ENCODE data around the gene IGSF21. TPM values are rescaled to one million over a fixed set of nuclear protein-coding genes. Genes with fewer than 3 reads are reported as not detected.

IGSF21 gene
- total and polyA plus RNA-seq, 2 of the 8 experiments (the other 6 are each of a cell fraction or from before 2014, with no cell fraction given), result 22.5 to 28.5 TPM

DNA sequence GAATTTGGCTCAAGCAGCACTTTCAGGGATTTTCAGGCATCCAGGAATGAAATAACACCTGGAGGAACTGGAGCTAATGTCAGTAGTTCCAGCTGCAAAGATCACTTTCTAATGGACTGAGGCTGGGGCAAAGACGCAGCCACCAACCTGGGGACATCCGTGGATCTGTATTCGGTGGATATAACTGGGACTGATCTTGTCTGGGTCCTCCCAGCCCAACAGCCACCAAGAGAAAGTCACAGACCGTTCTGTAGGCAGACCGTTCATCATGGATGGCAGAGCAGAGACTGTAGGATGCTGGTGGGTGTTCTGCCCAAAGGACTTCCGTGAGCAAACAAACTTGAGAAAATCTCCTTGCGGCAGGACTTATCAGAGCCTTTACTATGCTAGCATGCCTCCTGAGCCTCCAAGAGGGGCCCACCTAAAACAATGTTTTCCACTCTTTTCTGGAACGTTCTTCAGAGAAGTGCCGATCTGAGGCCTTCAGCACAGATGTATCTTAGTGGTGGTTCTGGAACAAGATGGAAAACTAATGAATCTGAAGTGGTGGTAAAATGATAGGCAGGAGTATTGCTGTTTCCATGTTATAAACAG, 287.1 kb downstream of the IGSF21 start:
- Histone ChIP-seq H3K4ac (replicated peaks; ENCODE audit: insufficient read length, low read depth, low read length) (no peak overlapping the region), H4K5ac (ENCODE audit: insufficient read length, low read depth, low read length) (no peak overlapping the region), H2BK120ac (replicated peaks; ENCODE audit: low read depth, low read length) (no peak overlapping the region), H4K91ac (replicated peaks; ENCODE audit: insufficient read length, low read length) (no peak overlapping the region), H2BK12ac (ENCODE audit: low read depth, low read length) (no peak overlapping the region), H3K23ac (ENCODE audit: insufficient read length) (no peak overlapping the region), H3K4me3 (ENCODE audit: extremely low read depth in 1 of 4, insufficient read depth in 2 of 4, low read depth in 3 of 4, low read length in 4 of 4) (no peak overlapping the region), H3K27me3 (replicated peaks in 1 of 4; ENCODE audit: control insufficient read depth in 3 of 4, extremely low read depth in 1 of 4, insufficient read depth in 3 of 4, low read length in 3 of 4) (no peaks in the 10 kb centered on the region; a peak in 3 of 7 replicates), H3K79me1 (ENCODE audit: low read depth, low read length) (no peaks in the 10 kb centered on the region), H2AK5ac (ENCODE audit: low read depth, low read length) (no peak overlapping the region), H3K9ac (replicated peaks in 1 of 4; ENCODE audit: extremely low read depth in 1 of 4, low read depth in 3 of 4, low read length in 3 of 4) (no peak overlapping the region), H2BK20ac (ENCODE audit: low read length) (no peak overlapping the region), H2BK15ac (ENCODE audit: low read length) (no peak overlapping the region), H3K14ac (ENCODE audit: insufficient read length) (no peak overlapping the region), H3K79me2 (ENCODE audit: control insufficient read depth in 1 of 2, insufficient read depth in 2 of 2, low read length in 2 of 2) (no peaks in the 10 kb centered on the region), H3K18ac (ENCODE audit: extremely low read depth, low read length) (no peak overlapping the region), H2AFZ (ENCODE audit: low read length) (no peak overlapping the region), H3K23me2 (ENCODE audit: low read depth, low read length) (no peaks in the 10 kb centered on the region), H3K56ac (replicated peaks; ENCODE audit: insufficient read length, low read depth, low read length) (no peak overlapping the region), H2BK5ac (ENCODE audit: low read depth, low read length) (no peak overlapping the region), H3K9me3 (ENCODE audit: insufficient read depth in 2 of 2, low read depth in 1 of 2, low read length in 1 of 2) (no peaks in the 10 kb centered on the region), H4K20me1 (replicated peaks in 1 of 2; ENCODE audit: control insufficient read depth in 1 of 2, insufficient read depth in 2 of 2, low read length in 2 of 2) (no peaks in the 10 kb centered on the region), H4K8ac (ENCODE audit: extremely low read depth, insufficient read depth, low read length) (no peak overlapping the region), H3K27ac (ENCODE audit: low read depth, low read length) (no peak overlapping the region), H3K36me3 (ENCODE audit: control insufficient read depth in 2 of 4, insufficient read depth in 4 of 4, low read length in 3 of 4) (no peaks in the 10 kb centered on the region), H3K4me1 (replicated peaks in 1 of 4; ENCODE audit: control insufficient read depth in 3 of 4, insufficient read depth in 4 of 4, low read length in 3 of 4) (peaks cover 0 to 7% (median 3%) of the 10 kb centered on the region in 4 experiments; a peak in 3 of 7 replicates), H3K4me2 (ENCODE audit: insufficient read depth in 1 of 2, low read depth in 2 of 2, low read length in 2 of 2) (no peak overlapping the region)
- TF ChIP-seq CREB1 (IDR thresholded peaks at IDR 0.05), result no peak
- no peak for FAIRE-seq
- ChIA-PET POLR2A (ENCODE audit: partially characterized antibody) (interaction anchor here (0.8 to 1.6 kb wide), 3 partner anchors 8 to 621 kb away, joined by 3 read pairs; no protein-coding TSS in a partner anchor), CTCF (ENCODE audit: partially characterized antibody) (interaction anchor here (1.1 to 3.1 kb wide), 6 partner anchors 13 to 187 kb away, joined by 3 to 12 read pairs (median 3); no protein-coding TSS in a partner anchor)
- no peak for DNase-seq (ENCODE audit: low read depth in 1 of 2, low spot score in 2 of 2)
- WGBS, 2 experiments (ENCODE audit: extremely low coverage in 1 of 2, insufficient coverage in 1 of 2, insufficient read length in 1 of 2, insufficient replicate concordance in 2 of 2, low coverage in 1 of 2, low lambda C conversion rate in 2 of 2, missing lambda C conversion rate in 1 of 2), result 95% methylated on average over 9 of the region's 9 CpGs; no CpG with 5 or more reads in 1 of the 2 experiments
